Spleen (tissue), 11 donors: ENCODE measurements around the gene FRMD4A. TPM values are rescaled to one million over a fixed set of nuclear protein-coding genes. Genes with fewer than 3 reads are reported as not detected.

Source experiments
- DNase-seq: peaks from one replicate; pipeline ENCODE4 v3.0.0-alpha.2; 2020
- H3K27ac ChIP-seq, 8 donors: fragments of 200-600 bp; sonication (generic) in 7 of 8; 1 replicate in 4 of 8; 2 replicates in 4 of 8; pipeline versions ENCODE4 v1.5.0 to v1.8.0; 2016 to 2021; ENCODE audit warnings: inconsistent platforms in 4 of 8, mild to moderate bottlenecking in 4 of 8, moderate library complexity in 1 of 8
- H3K27me3 ChIP-seq, 7 donors: fragments of 200-600 bp; sonication (generic) in 6 of 7; replicated peaks in 1 of 7; 1 replicate in 4 of 7; 2 replicates in 3 of 7; pipeline versions ENCODE4 v1.5.0 to v1.8.0; 2016 to 2021; ENCODE audit warnings: inconsistent platforms in 3 of 7, mild to moderate bottlenecking in 1 of 7
- H3K36me3 ChIP-seq, 6 donors: fragments of 200-600 bp; sonication (generic) in 5 of 6; 1 replicate in 4 of 6; 2 replicates in 2 of 6; pipeline versions ENCODE4 v1.5.0 to v1.8.0; 2016 to 2021; ENCODE audit warnings: inconsistent platforms in 2 of 6
- H3K4me1 ChIP-seq, 6 donors: fragments of 200-600 bp; sonication (generic) in 5 of 6; 1 replicate in 3 of 6; 2 replicates in 3 of 6; pipeline versions ENCODE4 v1.5.0 to v1.8.0; 2016 to 2021; ENCODE audit warnings: inconsistent platforms in 3 of 6
- H3K4me3 ChIP-seq, 8 donors: fragments of 200-600 bp; sonication (generic) in 7 of 8; 1 replicate in 4 of 8; 2 replicates in 4 of 8; pipeline versions ENCODE4 v1.5.0 to v1.8.0; 2016 to 2021; ENCODE audit warnings: inconsistent platforms in 4 of 8, mild to moderate bottlenecking in 4 of 8, moderate library complexity in 2 of 8
- H3K9me3 ChIP-seq, 8 donors: fragments of 200-600 bp; sonication (generic) in 7 of 8; 1 replicate in 4 of 8; 2 replicates in 4 of 8; pipeline versions ENCODE4 v1.5.0 to v1.8.0; 2016 to 2021; ENCODE audit warnings: inconsistent platforms in 4 of 8
- CTCF ChIP-seq, 11 experiments: fragments of 200-600 bp in 7 of 11; fragments of 450-650 bp in 4 of 11; sonication (generic) in 4 of 11; IDR thresholded peaks in 8 of 11; conservative IDR thresholded peaks in 3 of 11; 1 replicate in 7 of 11; 2 replicates in 4 of 11; pipeline versions ENCODE4 v1.4.0 to v1.8.0; 2016 to 2021; ENCODE audit warnings: antibody characterized with exemption in 11 of 11, inconsistent platforms in 4 of 11, mild to moderate bottlenecking in 1 of 11
- POLR2A ChIP-seq, 3 donors: fragments of 450-650 bp; IDR thresholded peaks; one replicate each; pipeline ENCODE4 v1.5.1; 2017; ENCODE audit warnings: antibody characterized with exemption in 3 of 3, mild to moderate bottlenecking in 1 of 3
- POLR2AphosphoS5 ChIP-seq, 3 donors: sonication (generic); formaldehyde crosslinking; IDR thresholded peaks; one replicate each; pipeline ENCODE4 v1.5.1; 2017; ENCODE audit warnings: antibody characterized with exemption in 3 of 3
- WGBS, 5 donors: extraction: QIAGEN DNeasy Blood & Tissue Kit in 3 of 5; methylation state at CpG; one replicate each; pipeline versions ENCODE4 v1.1.5 to v1.1.7; 2013 to 2018; 5-methylcytosine and 5-hydroxymethylcytosine counted together
- intact Hi-C: fragments of 100-400 bp; cut with DNase I; formaldehyde crosslinking; loops from one replicate; pipeline ENCODE4 v1.15.0; 2023; ENCODE audit warnings: low total_unique reads
- polyA plus RNA-seq, 3 donors: library from polyadenylated mRNA; stranded (reverse); fragments of 200-250 nt; gene quantifications; one replicate each; pipeline ENCODE4 v1.2.1, GENCODE V29; 2013
- total RNA-seq, 7 donors: library from RNA; depleted of rRNA in 3 of 7; stranded (reverse); fragments of >200 nt in 3 of 7; fragmentation: NEBNext Ultra II Directional in 4 of 7; extraction: Animal tissue kit (Norgen Biotek cat#: 25700) in 4 of 7; gene quantifications; one replicate each; pipeline versions ENCODE4 v1.1.0 to v1.2.1, GENCODE V29; 2016 to 2021
- donor health status: healthy with polysubstance abuse.
- donor health status: DM: no; HTN: no; CAD: no; lungs with moderate emphysema.
- donor health status: DM: no; HTN: no; CAD: no.
- donor health status: Bipolar disorder and iron deficiency.
- donor health status: healthy.
- donor health status: DM: no; HTN: no; CAD: no.
- donor health status: DM: yes; HTN: yes; CAD: no.

The FRMD4A gene
- total and polyA plus RNA-seq, 10 donors = 9.2 to 141 (median 80.5) TPM

- 23 to 42% (median 27%) methylated on average over 15 of the region's 15 CpGs for WGBS, 5 donors
- DNase-seq = no peak
Measured at GRCh38 chr10:13743101-13743693, 587.5 kb downstream of the FRMD4A start.

GRCh38 chr10:13741438-13741837 lies 589.3 kb downstream of the FRMD4A start:
- DNase-seq = no peak
- 91 to 98% (median 94%) methylated on average over 5 of the region's 5 CpGs for WGBS, 5 donors
- no peaks in the 10 kb centered on the region for H3K9me3 ChIP-seq
- peaks cover 0 to 5% (median 0%) of the 10 kb centered on the region in 6 donors for H3K36me3 ChIP-seq
- H3K27me3 ChIP-seq = no peaks in the 10 kb centered on the region
- H3K27ac ChIP-seq = no peak overlapping the region
- H3K4me3 ChIP-seq = no peak overlapping the region
- intact Hi-C loops = no loop called here
- TF ChIP-seq POLR2AphosphoS5 (IDR thresholded peaks at IDR 0.05) = no peak
- TF ChIP-seq POLR2A (IDR thresholded peaks at IDR 0.05) = no peak
- TF ChIP-seq CTCF (IDR thresholded peaks at IDR 0.05 in 8 of 11, conservative IDR thresholded peaks at IDR 0.05 in 3 of 11) = no peak
- H3K4me1 ChIP-seq = peaks cover 0 to 6% (median 3%) of the 10 kb centered on the region in 6 donors

More at GRCh38 chr10:13743101-13743693, 587.5 kb downstream of the FRMD4A start:
- Histone ChIP-seq H3K36me3 (peaks cover 0 to 5% (median 0%) of the 10 kb centered on the region in 6 donors), H3K9me3 (no peaks in the 10 kb centered on the region), H3K27ac (no peak overlapping the region), H3K4me3 (no peak overlapping the region), H3K4me1 (peaks cover 0 to 6% (median 3%) of the 10 kb centered on the region in 6 donors), H3K27me3 (no peaks in the 10 kb centered on the region)
- intact Hi-C loops = no loop called here
- TF ChIP-seq POLR2A (IDR thresholded peaks at IDR 0.05) (no peak), CTCF (IDR thresholded peaks at IDR 0.05 in 8 of 11, conservative IDR thresholded peaks at IDR 0.05 in 3 of 11) (no peak), POLR2AphosphoS5 (IDR thresholded peaks at IDR 0.05) (no peak)

GRCh38 chr10:13740461-13740860 lies 590.3 kb downstream of the FRMD4A start:
- H3K9me3 ChIP-seq = no peaks in the 10 kb centered on the region
- WGBS, 5 donors = 73 to 84% (median 76%) methylated on average over 4 of the region's 4 CpGs
- no peak for TF ChIP-seq CTCF (IDR thresholded peaks at IDR 0.05 in 8 of 11, conservative IDR thresholded peaks at IDR 0.05 in 3 of 11)
- no peak for TF ChIP-seq POLR2AphosphoS5 (IDR thresholded peaks at IDR 0.05)
- no peak for TF ChIP-seq POLR2A (IDR thresholded peaks at IDR 0.05)
- DNase-seq = no peak
- no peak overlapping the region for H3K4me3 ChIP-seq
- no peak overlapping the region for H3K27ac ChIP-seq
- H3K4me1 ChIP-seq = peaks cover 0 to 6% (median 3%) of the 10 kb centered on the region in 6 donors
- intact Hi-C loops = no loop called here
- H3K36me3 ChIP-seq = peaks cover 0 to 5% (median 0%) of the 10 kb centered on the region in 6 donors
- no peaks in the 10 kb centered on the region for H3K27me3 ChIP-seq

GRCh38 chr10:13739183-13739582 lies 591.5 kb downstream of the FRMD4A start:
- H3K4me1 ChIP-seq = peaks cover 0 to 6% (median 3%) of the 10 kb centered on the region in 6 donors
- no peaks in the 10 kb centered on the region for H3K27me3 ChIP-seq
- no peaks in the 10 kb centered on the region for H3K9me3 ChIP-seq
- H3K36me3 ChIP-seq = peaks cover 0 to under 1% (median 0%) of the 10 kb centered on the region in 6 donors
- intact Hi-C loops = no loop called here
- no peak overlapping the region for H3K4me3 ChIP-seq
- 7 to 53% (median 30%) methylated on average over 2 of the region's 2 CpGs for WGBS, 5 donors
- H3K27ac ChIP-seq = no peak overlapping the region
- TF ChIP-seq CTCF (IDR thresholded peaks at IDR 0.05 in 8 of 11, conservative IDR thresholded peaks at IDR 0.05 in 3 of 11) (no peak), POLR2A (IDR thresholded peaks at IDR 0.05) (no peak), POLR2AphosphoS5 (IDR thresholded peaks at IDR 0.05) (no peak)
- DNase-seq = no peak
